Endodermal cell (in vitro differentiated cells): ENCODE measurements around the gene VDR. TPM values are rescaled to one million over a fixed set of nuclear protein-coding genes. Genes with fewer than 3 reads are reported as not detected.
A peak's percentile ranks its signal among the peaks of the same experiment; 100 is the strongest.

Source experiments
- DNase-seq: peaks from one replicate; pipeline ENCODE4 v3.0.0-alpha.2; 2017
- H3K27ac ChIP-seq: 2 replicates; pipeline ENCODE4 v1.5.1; 2013; ENCODE audit warnings: mild to moderate bottlenecking, low read depth, low read length, moderate library complexity
- H3K27me3 ChIP-seq: 2 replicates; pipeline ENCODE4 v1.6.1; 2013; ENCODE audit warnings: mild to moderate bottlenecking, low read length, moderate library complexity; ENCODE audit not compliant: insufficient read depth, control insufficient read depth, poor library complexity, severe bottlenecking
- H3K36me3 ChIP-seq: 2 replicates; pipeline ENCODE4 v1.7.0; 2013; ENCODE audit warnings: mild to moderate bottlenecking, low read length, moderate library complexity; ENCODE audit not compliant: control insufficient read depth, insufficient read depth
- H3K4me1 ChIP-seq: one replicate; pipeline ENCODE4 v1.7.0; 2013; ENCODE audit warnings: low read length; ENCODE audit not compliant: control insufficient read depth, insufficient read depth
- H3K4me3 ChIP-seq: 2 replicates; pipeline ENCODE4 v1.5.1; 2013; ENCODE audit warnings: mild to moderate bottlenecking, low read length, moderate library complexity
- H3K9ac ChIP-seq: 2 replicates; pipeline ENCODE4 v1.6.1; 2013; ENCODE audit warnings: mild to moderate bottlenecking, low read length, moderate library complexity; ENCODE audit not compliant: poor library complexity, severe bottlenecking; ENCODE audit errors: extremely low read depth
- H3K9me3 ChIP-seq: 2 replicates; pipeline ENCODE4 v1.6.1; 2013; ENCODE audit warnings: mild to moderate bottlenecking, low read length, moderate library complexity; ENCODE audit not compliant: control insufficient read depth
- H3K27ac Mint-ChIP-seq: 2 replicates; pipeline ENCODE4 v1.8.0; 2020; ENCODE audit warnings: mixed read lengths
- H3K27me3 Mint-ChIP-seq: 2 replicates; pipeline ENCODE4 v1.8.0; 2021; ENCODE audit warnings: mild to moderate bottlenecking, mixed read lengths; ENCODE audit not compliant: insufficient read depth
- H3K36me3 Mint-ChIP-seq: 2 replicates; pipeline ENCODE4 v1.8.0; 2020; ENCODE audit warnings: low read depth, mixed read lengths
- H3K4me1 Mint-ChIP-seq: 2 replicates; pipeline ENCODE4 v1.8.0; 2020; ENCODE audit warnings: mixed read lengths
- H3K4me3 Mint-ChIP-seq: 2 replicates; pipeline ENCODE4 v1.8.0; 2020; ENCODE audit warnings: mild to moderate bottlenecking, moderate library complexity, mixed read lengths
- H3K9me3 Mint-ChIP-seq: 2 replicates; pipeline ENCODE4 v1.8.0; 2020; ENCODE audit warnings: mild to moderate bottlenecking, mixed read lengths
- WGBS, 2 experiments: methylation state at CpG; one replicate each; pipeline versions ENCODE4 v1.1.5 to v1.1.7; 2013; ENCODE audit warnings: missing lambda C conversion rate in 2 of 2, mixed read lengths in 1 of 2; ENCODE audit not compliant: insufficient coverage in 1 of 2, insufficient read length in 1 of 2; 5-methylcytosine and 5-hydroxymethylcytosine counted together
- total RNA-seq, 2 donors: library from RNA; stranded (reverse); fragmentation: NEBNext Ultra II Directional in 1 of 2; extraction: Animal tissue kit (Norgen Biotek cat#: 25700) in 1 of 2; gene quantifications; 2 replicates in 1 of 2; 3 replicates in 1 of 2; pipeline ENCODE4 v1.2.1, GENCODE V29; 2021
- TF ChIP-seq, protein P1 (sequence below): fragments of 200-600 bp; sonication (generic); conservative IDR thresholded peaks from 2 replicates; pipeline ENCODE4 v1.5.0; 2021; ENCODE audit warnings: antibody characterized with exemption, mild to moderate bottlenecking

VDR gene
- total RNA-seq, 2 donors from 2014 or later = 0.04 TPM; not detected in 1

DNA sequence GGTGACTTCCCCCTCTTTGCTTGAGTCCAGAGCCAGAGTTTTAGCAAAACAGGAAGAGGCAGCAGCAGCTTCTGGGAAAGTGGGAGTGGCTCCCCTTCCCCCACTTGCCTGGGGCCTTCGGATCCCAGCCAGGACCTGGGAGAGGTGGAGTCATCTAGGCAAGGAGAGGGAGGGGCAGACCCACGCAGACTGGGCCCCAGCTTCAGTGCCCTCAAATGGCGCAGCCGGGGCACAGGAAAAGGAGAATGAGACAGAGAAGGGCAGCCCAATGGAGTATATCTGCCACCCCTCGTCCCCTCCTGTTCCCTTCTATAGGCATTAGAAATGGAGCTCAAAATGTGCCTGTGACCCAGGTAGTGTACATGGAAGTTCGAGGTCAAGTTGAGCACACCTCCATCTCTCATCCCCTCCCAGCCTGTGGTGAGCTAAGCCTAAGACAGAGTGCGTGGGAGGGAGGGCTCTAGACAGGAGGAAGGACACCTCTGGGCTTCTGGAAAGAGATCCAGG lies 75.8 kb downstream of the VDR start:
- TF ChIP-seq, protein P1, sequence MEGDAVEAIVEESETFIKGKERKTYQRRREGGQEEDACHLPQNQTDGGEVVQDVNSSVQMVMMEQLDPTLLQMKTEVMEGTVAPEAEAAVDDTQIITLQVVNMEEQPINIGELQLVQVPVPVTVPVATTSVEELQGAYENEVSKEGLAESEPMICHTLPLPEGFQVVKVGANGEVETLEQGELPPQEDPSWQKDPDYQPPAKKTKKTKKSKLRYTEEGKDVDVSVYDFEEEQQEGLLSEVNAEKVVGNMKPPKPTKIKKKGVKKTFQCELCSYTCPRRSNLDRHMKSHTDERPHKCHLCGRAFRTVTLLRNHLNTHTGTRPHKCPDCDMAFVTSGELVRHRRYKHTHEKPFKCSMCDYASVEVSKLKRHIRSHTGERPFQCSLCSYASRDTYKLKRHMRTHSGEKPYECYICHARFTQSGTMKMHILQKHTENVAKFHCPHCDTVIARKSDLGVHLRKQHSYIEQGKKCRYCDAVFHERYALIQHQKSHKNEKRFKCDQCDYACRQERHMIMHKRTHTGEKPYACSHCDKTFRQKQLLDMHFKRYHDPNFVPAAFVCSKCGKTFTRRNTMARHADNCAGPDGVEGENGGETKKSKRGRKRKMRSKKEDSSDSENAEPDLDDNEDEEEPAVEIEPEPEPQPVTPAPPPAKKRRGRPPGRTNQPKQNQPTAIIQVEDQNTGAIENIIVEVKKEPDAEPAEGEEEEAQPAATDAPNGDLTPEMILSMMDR = no peak
- peaks cover 31% of the 10 kb centered on the region for H3K4me1 Mint-ChIP-seq
- H3K27me3 Mint-ChIP-seq = peaks cover 2% of the 10 kb centered on the region
- Histone ChIP-seq H3K4me1 (peaks cover 5% of the 10 kb centered on the region), H3K4me3 (no peak overlapping the region), H3K9ac (no peak overlapping the region), H3K9me3 (no peaks in the 10 kb centered on the region), H3K27ac (no peak overlapping the region), H3K27me3 (no peaks in the 10 kb centered on the region), H3K36me3 (no peaks in the 10 kb centered on the region)
- H3K9me3 Mint-ChIP-seq = no peaks in the 10 kb centered on the region
- no peak overlapping the region for H3K4me3 Mint-ChIP-seq
- H3K36me3 Mint-ChIP-seq = no peaks in the 10 kb centered on the region
- DNase-seq = peak; percentile 88
- WGBS, 2 experiments = 17 to 73% methylated on average over 1 to 7 of the region's 7 CpGs
- peak overlapping the region; percentile 49 for H3K27ac Mint-ChIP-seq

DNA sequence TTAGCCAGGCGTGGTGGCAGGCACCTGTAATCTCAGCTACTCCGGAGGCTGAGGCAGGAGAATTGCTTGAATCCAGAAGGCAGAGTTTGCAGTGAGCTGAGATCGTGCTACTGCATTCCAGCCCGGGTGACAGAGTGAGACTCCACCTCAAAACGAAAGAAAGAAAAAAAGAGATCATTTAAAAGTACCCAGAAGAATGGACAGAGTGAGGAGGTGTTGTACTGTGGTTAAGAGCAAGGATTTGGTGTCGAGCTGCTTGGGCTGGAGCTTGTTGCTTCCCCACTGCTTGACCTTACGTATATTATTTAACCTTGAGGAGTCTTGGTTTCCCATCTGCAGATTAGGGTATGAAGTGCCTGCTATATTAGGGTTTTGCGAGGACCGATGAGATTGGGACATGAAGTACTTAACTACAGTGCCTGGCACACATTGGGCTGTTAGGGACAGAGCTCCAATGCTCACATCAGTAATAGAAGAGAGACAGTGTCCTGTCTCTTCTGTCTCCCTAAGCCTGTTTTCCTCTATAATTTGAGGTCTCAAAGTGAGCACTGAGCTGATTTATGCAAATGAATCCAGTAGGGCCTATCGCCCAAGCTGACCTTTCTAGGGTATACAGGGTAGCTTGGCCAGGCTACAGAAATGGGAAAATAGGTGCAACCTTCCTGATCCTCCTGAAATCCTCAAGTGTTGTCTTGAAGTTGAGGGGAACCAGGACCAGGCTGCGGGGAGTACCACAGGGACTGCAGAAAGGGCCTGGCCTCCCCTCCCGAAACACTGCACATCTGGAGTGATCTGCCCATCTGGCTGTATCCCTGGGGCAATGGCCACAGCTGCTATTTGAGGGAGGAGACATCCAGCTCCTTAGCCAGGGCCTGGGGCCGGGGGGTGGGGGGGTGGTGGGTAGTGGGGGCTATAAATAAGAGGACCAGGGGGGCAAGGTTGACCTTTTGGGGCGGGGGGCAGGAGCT lies 76.5 kb downstream of the VDR start:
- Histone ChIP-seq H3K27me3 (no peaks in the 10 kb centered on the region), H3K4me1 (peaks cover 5% of the 10 kb centered on the region), H3K9me3 (no peaks in the 10 kb centered on the region), H3K9ac (no peak overlapping the region), H3K36me3 (no peaks in the 10 kb centered on the region), H3K27ac (no peak overlapping the region), H3K4me3 (no peak overlapping the region)
- H3K4me1 Mint-ChIP-seq = peaks cover 26% of the 10 kb centered on the region
- TF ChIP-seq, protein P1 = no peak
- no peak overlapping the region for H3K27ac Mint-ChIP-seq
- no peaks in the 10 kb centered on the region for H3K36me3 Mint-ChIP-seq
- H3K27me3 Mint-ChIP-seq = peaks cover 2% of the 10 kb centered on the region
- H3K4me3 Mint-ChIP-seq = no peak overlapping the region
- 89% methylated on average over 8 to 14 of the region's 14 CpGs for WGBS, 2 experiments
- H3K9me3 Mint-ChIP-seq = no peaks in the 10 kb centered on the region
- DNase-seq = no peak

DNA sequence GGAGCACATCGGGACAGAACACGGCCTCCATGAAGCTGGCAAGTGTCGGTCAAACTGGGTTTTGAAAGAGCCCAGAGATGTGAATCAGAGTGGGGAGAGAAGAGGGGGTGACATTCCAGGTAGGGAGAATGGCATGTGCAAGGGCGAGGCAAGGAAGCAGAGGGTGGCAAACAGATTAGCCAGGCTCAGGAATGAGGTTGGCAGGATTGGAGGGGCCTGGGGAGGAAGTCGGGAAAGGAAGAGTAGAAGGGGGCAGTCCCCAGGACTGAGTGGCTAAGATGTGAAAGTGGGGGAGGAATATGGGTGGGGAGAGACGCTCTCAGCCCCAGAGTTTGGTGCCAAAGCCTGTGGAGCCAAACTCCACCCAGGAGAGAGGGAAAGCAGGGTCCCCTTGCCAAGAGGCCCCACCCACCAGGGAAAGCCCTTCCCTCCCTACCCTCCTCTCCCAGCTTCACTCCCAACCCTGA lies 79.6 kb downstream of the VDR start:
- H3K36me3 ChIP-seq = no peaks in the 10 kb centered on the region
- Mint-ChIP-seq H3K27me3 (peaks cover 3% of the 10 kb centered on the region), H3K4me1 (peaks cover 46% of the 10 kb centered on the region), H3K4me3 (no peak overlapping the region), H3K9me3 (no peaks in the 10 kb centered on the region), H3K36me3 (no peaks in the 10 kb centered on the region), H3K27ac (peak overlapping the region; percentile 33)
- no peak overlapping the region for H3K9ac ChIP-seq
- H3K4me3 ChIP-seq = no peak overlapping the region
- DNase-seq = no peak
- no peaks in the 10 kb centered on the region for H3K9me3 ChIP-seq
- peaks cover 13% of the 10 kb centered on the region for H3K4me1 ChIP-seq
- no peak overlapping the region for H3K27ac ChIP-seq
- H3K27me3 ChIP-seq = no peaks in the 10 kb centered on the region
- 92 to 95% methylated on average over 5 to 6 of the region's 6 CpGs for WGBS, 2 experiments
- TF ChIP-seq, protein P1 = no peak
